ENCODE results near the gene NSMCE1. TPM values are rescaled to one million over a fixed set of nuclear protein-coding genes. Genes with fewer than 3 reads are reported as not detected.
A peak's percentile ranks its signal among the peaks of the same experiment; 100 is the strongest.
"Not testable (repeated sequence)": the region's sequence is repeated elsewhere in the genome, so short reads cannot be mapped to it uniquely, and the experiment has no call there.

The NSMCE1 gene
- total RNA-seq, 1 experiment from 2014 or later: 62.6 TPM

DNA sequence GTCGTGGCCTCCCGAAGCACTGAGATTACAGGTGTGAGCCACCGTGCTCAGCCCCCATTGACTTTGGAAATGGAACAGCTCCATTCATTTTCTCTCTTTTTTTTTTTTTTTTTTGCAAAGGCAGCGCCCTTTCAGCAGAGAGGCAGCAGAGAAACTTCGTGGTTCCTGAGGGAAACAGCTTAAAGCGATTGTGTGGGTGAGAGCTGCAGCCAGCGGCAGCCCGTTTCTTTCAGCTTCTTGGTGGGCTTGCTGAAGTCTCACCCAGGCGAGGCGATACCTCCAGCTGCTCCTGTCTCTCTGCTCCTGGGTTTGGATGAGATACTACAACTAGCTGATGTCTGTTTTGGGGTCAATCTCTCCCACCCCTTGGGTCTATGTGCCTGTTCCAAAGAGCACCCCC, 57.5 kb downstream of the NSMCE1 start:
- Histone ChIP-seq H3K4me1 (replicated peaks) (no peaks in the 10 kb centered on the region), H3K27ac (no peak overlapping the region), H3K36me3 (no peaks in the 10 kb centered on the region; the same call in 1 of the 2 replicates), H3K9me3 (replicated peaks) (no peaks in the 10 kb centered on the region), H3K27me3 (replicated peaks) (no peaks in the 10 kb centered on the region), H3K4me3 (no peak overlapping the region)
- DNase-seq (ENCODE audit: low read depth in 1 of 2, low spot score in 2 of 2): no peak

DNA sequence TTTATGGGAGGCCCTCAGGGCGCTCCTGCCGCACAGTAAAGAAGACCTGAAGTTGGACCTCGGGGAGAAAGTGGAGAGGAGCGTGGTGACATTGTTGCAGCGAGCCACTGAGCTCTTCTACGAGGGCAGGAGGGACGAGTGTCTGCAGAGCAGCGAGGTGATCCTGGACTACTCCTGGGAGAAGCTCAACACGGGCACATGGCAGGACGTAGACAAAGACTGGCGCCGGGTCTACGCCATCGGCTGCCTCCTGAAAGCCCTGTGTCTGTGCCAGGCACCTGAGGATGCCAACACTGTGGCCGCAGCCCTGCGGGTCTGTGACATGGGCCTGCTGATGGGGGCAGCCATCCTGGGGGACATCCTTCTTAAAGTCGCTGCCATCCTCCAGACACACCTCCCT, 58.4 kb downstream of the NSMCE1 start:
- H3K4me1 ChIP-seq (replicated peaks): no peaks in the 10 kb centered on the region
- H3K9me3 ChIP-seq (replicated peaks): no peaks in the 10 kb centered on the region
- H3K27me3 ChIP-seq (replicated peaks): no peaks in the 10 kb centered on the region
- DNase-seq (ENCODE audit: low read depth in 1 of 2, low spot score in 2 of 2): no peak
- H3K27ac ChIP-seq: no peak overlapping the region
- H3K4me3 ChIP-seq: no peak overlapping the region
- no peaks in the 10 kb centered on the region; the same call in 1 of the 2 replicates for H3K36me3 ChIP-seq

DNA sequence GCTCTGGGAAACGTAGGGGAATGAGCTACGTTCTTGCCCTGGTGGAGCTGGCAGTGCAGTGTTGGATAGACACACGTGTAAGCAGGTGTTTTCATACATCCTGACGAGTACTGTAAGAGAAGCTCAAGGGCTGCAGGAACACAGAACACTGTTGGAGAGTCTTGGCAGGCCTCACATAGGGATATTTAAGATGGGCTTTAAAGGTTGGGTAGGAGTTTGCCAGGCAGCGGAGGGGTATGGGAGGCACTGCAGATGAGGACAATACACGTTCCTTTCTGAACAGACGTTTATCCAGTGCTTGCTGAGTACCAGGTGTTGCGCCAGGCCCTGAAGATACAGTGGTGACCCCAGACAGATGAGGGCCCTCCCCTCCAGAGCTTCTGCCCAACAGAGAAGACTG, 59.0 kb downstream of the NSMCE1 start:
- no peak overlapping the region for H3K4me3 ChIP-seq
- no peaks in the 10 kb centered on the region for H3K9me3 ChIP-seq (replicated peaks)
- no peaks in the 10 kb centered on the region; the same call in 1 of the 2 replicates for H3K36me3 ChIP-seq
- H3K4me1 ChIP-seq (replicated peaks): peaks cover 1% of the 10 kb centered on the region; the same call in 1 of the 2 replicates
- no peak for DNase-seq (ENCODE audit: low read depth in 1 of 2, low spot score in 2 of 2)
- no peaks in the 10 kb centered on the region for H3K27me3 ChIP-seq (replicated peaks)
- no peak overlapping the region for H3K27ac ChIP-seq

DNA sequence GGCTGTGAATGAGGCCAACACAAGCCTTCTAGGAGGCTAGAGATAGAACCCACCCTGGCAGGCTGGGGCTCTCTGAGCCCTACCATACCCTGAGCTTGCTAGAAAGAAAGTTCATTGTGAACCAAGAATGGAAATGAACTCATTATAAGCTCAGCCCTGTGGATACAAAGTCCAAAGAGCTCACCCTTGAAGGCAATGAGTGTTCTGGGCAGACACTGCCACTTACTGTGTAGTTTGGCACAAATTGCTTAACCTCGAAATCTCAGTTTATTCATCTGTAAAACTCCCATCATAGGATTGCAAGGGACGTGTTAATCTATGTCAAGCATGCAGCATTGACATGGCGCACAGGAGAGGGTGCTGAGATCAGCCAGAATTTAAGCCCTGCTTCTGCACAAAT, 59.8 kb downstream of the NSMCE1 start:
- H3K4me3 ChIP-seq: no peak overlapping the region
- no peaks in the 10 kb centered on the region for H3K27me3 ChIP-seq (replicated peaks)
- H3K4me1 ChIP-seq (replicated peaks): peaks cover 7% of the 10 kb centered on the region; the same call in 1 of the 2 replicates
- H3K9me3 ChIP-seq (replicated peaks): no peaks in the 10 kb centered on the region
- H3K36me3 ChIP-seq: no peaks in the 10 kb centered on the region; the same call in 1 of the 2 replicates
- no peak for DNase-seq (ENCODE audit: low read depth in 1 of 2, low spot score in 2 of 2)
- no peak overlapping the region for H3K27ac ChIP-seq

DNA sequence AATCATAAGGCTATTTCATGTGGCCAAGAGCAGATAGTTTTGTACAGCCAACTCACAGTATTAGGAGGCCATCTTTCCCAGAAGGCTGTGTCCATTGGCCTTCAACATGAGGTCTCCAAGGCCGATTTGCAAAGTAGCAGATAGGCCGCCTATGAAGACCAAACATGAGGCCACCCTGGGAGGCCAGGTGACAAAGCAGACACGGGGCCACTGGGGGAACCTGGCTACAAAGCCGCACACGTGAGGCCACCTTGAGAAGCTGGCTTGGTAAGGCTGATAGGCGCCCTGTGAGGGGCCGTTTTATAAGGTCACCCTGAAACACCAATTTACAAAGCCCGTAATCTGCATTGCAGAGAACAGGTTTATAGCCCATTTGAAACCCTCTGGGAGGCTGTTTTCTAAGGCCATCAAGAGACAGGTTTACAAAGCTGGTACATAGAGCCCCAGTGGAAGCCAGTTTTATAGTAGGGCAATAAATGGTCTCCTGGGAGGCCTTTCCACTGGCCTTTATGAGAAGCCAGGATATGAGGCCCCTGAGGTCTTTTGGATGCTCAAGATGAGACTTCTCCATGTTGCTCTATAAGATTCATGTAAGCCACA, 60.4 kb downstream of the NSMCE1 start:
- Histone ChIP-seq H3K36me3 (no peaks in the 10 kb centered on the region; the same call in 1 of the 2 replicates), H3K27me3 (replicated peaks) (no peaks in the 10 kb centered on the region), H3K27ac (no peak overlapping the region), H3K4me1 (replicated peaks) (peaks cover 7% of the 10 kb centered on the region), H3K9me3 (replicated peaks) (no peaks in the 10 kb centered on the region), H3K4me3 (no peak overlapping the region)
- DNase-seq (ENCODE audit: low read depth in 1 of 2, low spot score in 2 of 2): no peak

DNA sequence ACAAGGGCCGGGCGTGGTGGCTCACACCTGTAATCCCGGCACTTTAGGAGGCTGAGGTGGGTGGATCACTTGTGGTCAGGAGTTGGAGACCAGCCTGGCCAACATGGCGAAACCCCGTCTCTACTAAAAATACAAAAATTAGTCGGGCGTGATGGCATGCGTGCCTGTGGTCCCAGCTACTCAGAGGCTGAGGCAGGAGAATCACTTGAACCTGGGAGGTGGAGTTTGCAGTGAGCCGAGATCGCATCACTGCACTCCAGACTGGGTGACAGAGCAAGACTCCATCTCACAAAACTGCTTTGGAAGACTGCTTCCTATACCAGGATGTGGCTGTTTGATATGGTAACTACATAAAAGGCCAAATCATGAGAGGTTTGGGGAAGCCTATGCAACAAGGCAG, 61.5 kb downstream of the NSMCE1 start:
- not testable (repeated sequence) for H3K9me3 ChIP-seq (replicated peaks); H3K36me3 ChIP-seq; DNase-seq (ENCODE audit: low read depth in 1 of 2, low spot score in 2 of 2); H3K4me3 ChIP-seq; H3K27me3 ChIP-seq (replicated peaks); H3K27ac ChIP-seq
- H3K4me1 ChIP-seq (replicated peaks): peaks cover 11% of the 10 kb centered on the region

DNA sequence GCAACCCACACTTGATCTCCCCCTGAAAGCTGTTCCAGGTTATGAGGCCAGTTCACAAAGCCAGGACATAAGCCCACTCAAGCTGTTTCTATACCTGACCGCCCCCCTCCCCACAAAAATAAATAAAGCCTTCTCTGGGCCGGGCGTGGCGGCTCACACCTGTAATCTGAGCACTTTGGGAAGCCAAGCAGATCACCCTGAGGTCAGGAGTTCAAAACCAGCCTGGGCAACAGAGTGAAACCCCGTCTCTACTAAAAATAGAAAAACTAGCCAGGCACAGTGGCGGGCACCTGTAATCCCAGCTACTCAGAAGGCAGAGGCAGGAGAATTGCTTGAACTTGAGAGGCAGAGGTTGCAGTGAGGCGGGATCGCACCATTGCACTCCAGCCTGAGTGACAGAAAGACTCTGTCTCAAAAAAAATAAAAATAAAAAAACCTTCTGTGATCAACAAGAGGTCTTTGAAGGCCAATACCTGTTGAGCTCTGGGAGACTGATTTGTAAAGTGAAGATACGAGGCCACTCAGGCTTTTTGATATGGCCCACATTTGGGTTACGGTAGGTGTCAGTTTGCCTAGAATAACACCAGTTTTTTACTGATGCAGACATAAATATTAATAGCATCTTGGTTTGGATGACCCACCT, 63.0 kb downstream of the NSMCE1 start:
- DNase-seq (ENCODE audit: low read depth in 1 of 2, low spot score in 2 of 2): no peak
- H3K9me3 ChIP-seq (replicated peaks): no peaks in the 10 kb centered on the region
- peaks cover 11% of the 10 kb centered on the region for H3K4me1 ChIP-seq (replicated peaks)
- no peaks in the 10 kb centered on the region for H3K27me3 ChIP-seq (replicated peaks)
- H3K27ac ChIP-seq: no peak overlapping the region
- no peaks in the 10 kb centered on the region; the same call in 1 of the 2 replicates for H3K36me3 ChIP-seq
- no peak overlapping the region for H3K4me3 ChIP-seq

DNA sequence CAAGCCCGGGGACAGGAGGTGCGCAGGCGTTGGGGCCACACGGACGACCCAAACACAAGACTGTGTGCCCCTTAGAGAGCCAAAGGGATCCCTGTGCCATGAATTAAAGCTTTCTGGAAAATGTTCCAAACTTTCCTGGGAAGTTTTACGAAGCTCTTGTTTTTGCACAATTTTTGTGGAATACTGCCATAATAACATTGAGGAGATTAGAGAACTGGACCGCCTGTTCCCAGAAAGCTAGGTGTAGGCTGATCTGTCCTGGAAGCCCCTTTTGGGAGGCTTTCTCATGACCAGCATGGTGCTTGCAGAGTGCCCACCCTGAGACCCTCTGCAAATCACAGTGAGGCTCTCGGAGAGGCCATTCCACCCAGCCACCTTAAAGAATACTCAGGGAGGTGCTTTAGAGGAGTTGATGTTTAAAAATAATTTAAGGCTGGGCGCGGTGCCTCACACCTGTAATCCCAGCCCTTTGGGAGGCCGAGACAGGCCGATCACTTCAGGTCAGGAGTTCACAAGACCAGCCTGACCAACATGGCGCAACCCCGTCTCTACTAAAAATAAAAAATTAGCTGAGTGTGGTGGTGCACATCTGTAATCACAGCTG, 64.2 kb downstream of the NSMCE1 start:
- DNase-seq (ENCODE audit: low read depth in 1 of 2, low spot score in 2 of 2): no peak
- Histone ChIP-seq H3K36me3 (no peaks in the 10 kb centered on the region; the same call in 1 of the 2 replicates), H3K27me3 (replicated peaks) (no peaks in the 10 kb centered on the region), H3K27ac (peak overlapping the region; percentile 65), H3K4me1 (replicated peaks) (peaks cover 11% of the 10 kb centered on the region), H3K4me3 (peak overlapping the region; percentile 63), H3K9me3 (replicated peaks) (no peaks in the 10 kb centered on the region)

DNA sequence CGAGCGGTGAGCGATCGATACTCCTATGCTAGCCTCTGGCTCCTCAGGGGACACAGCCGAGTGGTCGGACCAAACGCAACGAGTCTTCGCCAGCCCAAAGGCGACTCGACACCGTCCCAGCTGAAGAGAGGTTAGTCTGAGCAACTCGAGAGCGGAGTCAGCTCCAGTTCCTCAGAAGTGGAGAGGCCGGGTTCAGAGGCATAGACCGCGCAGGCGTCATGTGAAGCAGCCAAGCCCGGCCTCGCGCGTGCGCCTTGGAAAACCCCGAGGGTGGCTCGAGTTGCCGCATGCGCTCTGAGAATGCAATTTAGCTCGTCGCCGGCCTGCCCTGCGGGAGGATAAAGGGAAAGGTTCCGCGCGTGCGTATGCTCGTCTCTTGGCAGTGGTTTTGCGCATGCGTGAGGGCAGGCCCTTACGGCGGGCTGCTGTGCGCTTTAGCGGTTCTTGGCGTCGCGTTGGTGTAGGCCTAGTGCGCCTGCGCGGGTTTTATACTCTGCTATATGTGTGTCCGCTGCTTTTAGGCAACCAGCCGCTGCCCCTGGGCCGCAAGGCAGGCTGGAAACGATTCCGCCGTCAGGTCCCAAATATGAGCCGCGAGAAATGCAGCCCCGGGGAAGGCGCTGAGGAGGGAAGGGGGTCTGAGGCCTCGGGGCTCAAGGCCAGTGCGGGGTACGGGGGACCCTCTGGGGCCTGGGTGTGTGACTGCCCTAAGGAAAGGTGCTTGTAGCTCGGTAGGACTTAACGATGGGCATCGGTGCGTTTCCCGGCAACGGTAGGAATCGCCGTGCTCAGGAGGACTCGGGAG, 64.9 kb downstream of the NSMCE1 start, which contains the start of gene KDM8:
Gene KDM8 (plus strand): TSS at position 20 of the 805 bp plus-strand sequence. CDS start 6,598 bp downstream, outside the sequence.
- peaks cover 11% of the 10 kb centered on the region for H3K4me1 ChIP-seq (replicated peaks)
- peak within 1 kb of the TSS; percentile 63 for H3K4me3 ChIP-seq
- no peaks in the 10 kb centered on the region for H3K27me3 ChIP-seq (replicated peaks)
- no peaks in the 10 kb centered on the region for H3K36me3 ChIP-seq
- no peaks in the 10 kb centered on the region for H3K9me3 ChIP-seq (replicated peaks)
- H3K27ac ChIP-seq: peak within 1 kb of the TSS; percentile 77
- peak; percentile 99 to 100 for DNase-seq (ENCODE audit: low read depth in 1 of 2, low spot score in 2 of 2)

DNA sequence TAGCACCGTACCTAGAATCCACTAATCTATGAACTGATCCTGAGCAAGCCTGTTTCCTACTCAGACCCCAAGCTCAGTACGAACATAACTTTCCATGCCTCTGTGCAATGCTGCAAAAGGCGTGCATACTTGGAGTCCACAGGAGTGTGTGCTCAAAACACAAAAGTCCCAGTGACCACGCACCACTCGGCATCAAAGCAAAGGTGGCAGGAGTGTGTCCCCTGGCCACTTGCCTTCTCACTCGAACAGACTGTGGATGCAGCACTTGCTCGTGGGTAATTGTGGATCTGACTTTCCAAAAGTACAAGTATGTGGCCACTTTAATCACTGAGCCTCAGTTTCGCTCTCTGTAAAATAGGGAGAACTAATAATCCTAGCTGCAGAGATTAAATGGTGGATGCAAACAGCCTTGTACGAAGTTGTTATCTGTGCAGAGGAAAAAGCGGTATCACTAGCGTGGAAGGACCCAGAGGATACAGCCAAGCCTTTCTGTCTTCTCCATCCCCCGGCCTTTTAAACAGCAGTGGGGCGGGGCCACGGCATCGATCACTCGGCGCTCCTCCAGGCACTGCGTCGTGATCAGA, 65.6 kb downstream of the NSMCE1 start:
- Histone ChIP-seq H3K9me3 (replicated peaks) (no peaks in the 10 kb centered on the region), H3K36me3 (no peaks in the 10 kb centered on the region), H3K27ac (peak overlapping the region; percentile 77), H3K27me3 (replicated peaks) (no peaks in the 10 kb centered on the region; the same call in 1 of the 2 replicates), H3K4me1 (replicated peaks) (peaks cover 11% of the 10 kb centered on the region), H3K4me3 (peak overlapping the region; percentile 63)
- DNase-seq (ENCODE audit: low read depth in 1 of 2, low spot score in 2 of 2): peak in 1 of 2 experiments; percentile 90

DNA sequence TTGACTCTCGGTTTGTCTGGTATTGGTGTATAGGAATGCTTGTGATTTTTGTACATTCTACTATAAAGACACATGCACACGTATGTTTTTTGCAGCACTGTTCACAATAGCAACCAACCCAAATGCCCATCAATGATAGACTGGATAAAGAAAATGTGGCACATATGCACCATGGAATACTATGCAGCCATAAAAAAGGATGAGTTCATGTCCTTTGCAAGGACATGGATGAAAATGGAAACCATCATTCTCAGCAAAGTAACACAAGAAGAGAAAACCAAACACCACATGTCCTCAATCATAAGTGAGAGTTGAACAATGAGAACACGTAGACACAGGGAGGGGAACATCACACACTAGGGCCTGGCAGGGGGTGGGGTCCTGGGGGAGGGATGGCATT, 67.7 kb downstream of the NSMCE1 start:
- H3K27me3 ChIP-seq (replicated peaks); H3K36me3 ChIP-seq; H3K4me3 ChIP-seq; H3K9me3 ChIP-seq (replicated peaks); DNase-seq (ENCODE audit: low read depth in 1 of 2, low spot score in 2 of 2); H3K27ac ChIP-seq: not testable (repeated sequence)
- H3K4me1 ChIP-seq (replicated peaks): peaks cover 11% of the 10 kb centered on the region

DNA sequence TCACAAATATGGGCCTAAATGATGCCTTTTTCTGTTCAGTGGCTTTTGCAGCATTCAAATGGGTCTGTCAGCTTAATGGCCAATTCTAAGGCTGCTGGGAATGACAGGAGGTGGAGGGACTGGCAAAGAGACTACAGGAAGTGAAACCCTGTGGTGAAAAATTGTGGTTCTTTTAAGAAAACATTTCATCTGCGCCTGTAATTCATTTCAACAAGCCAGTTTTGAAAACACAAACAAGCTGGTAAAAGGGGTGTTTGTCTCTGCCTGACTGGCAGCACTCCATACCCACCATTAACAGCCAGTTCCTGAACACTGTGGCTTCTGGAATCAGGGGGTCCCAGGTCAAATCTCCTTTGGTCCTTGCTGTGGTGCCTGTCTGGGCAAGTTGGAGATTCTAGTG, 68.8 kb downstream of the NSMCE1 start:
- peaks cover 17% of the 10 kb centered on the region for H3K27me3 ChIP-seq (replicated peaks)
- no peaks in the 10 kb centered on the region for H3K36me3 ChIP-seq
- H3K9me3 ChIP-seq (replicated peaks): no peaks in the 10 kb centered on the region
- peak in 1 of 2 experiments; percentile 20 for DNase-seq (ENCODE audit: low read depth in 1 of 2, low spot score in 2 of 2)
- H3K4me3 ChIP-seq: no peak overlapping the region
- peaks cover 11% of the 10 kb centered on the region for H3K4me1 ChIP-seq (replicated peaks)
- H3K27ac ChIP-seq: no peak overlapping the region

DNA sequence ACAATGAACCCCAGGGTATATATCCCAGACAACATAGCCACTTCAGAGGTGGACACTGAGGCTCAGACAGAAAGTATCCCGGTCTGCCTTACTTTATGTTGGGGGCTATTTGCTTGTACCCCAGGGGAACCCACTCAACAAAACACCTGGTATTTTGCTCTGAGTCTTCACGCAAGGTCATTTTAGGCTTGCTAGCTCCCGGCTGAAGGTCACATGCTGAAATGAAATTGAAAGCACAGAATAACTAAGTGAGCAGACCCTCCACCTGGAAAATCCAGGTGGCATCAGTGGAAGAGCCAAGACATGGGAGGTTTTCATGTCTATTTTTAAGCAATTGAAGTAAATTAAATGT, 69.4 kb downstream of the NSMCE1 start:
- peaks cover 18% of the 10 kb centered on the region for H3K27me3 ChIP-seq (replicated peaks)
- H3K4me3 ChIP-seq: no peak overlapping the region
- peaks cover 6% of the 10 kb centered on the region for H3K4me1 ChIP-seq (replicated peaks)
- no peaks in the 10 kb centered on the region for H3K36me3 ChIP-seq
- H3K9me3 ChIP-seq (replicated peaks): no peaks in the 10 kb centered on the region
- DNase-seq (ENCODE audit: low read depth in 1 of 2, low spot score in 2 of 2): no peak
- no peak overlapping the region for H3K27ac ChIP-seq

Measured in SJSA1 (cell line).